Loucy (cell line): ENCODE data around the gene LRP1-AS.

ENCODE experiments used
- H2AFZ ChIP-seq: fragments of 200-600 bp; sonication (generic); 2 replicates; pipeline ENCODE4 v1.6.0; 2016; ENCODE audit warnings: antibody characterized with exemption, mild to moderate bottlenecking, low read length, moderate library complexity
- H3F3A ChIP-seq: fragments of 200-600 bp; 2 replicates; pipeline ENCODE4 v1.6.0; 2016; ENCODE audit warnings: antibody characterized with exemption, low read depth, mild to moderate bottlenecking
- H3K27me3 ChIP-seq: fragments of 200-600 bp; sonication (generic); 2 replicates; pipeline ENCODE4 v1.6.1; 2014; ENCODE audit warnings: low read length, mild to moderate bottlenecking; ENCODE audit not compliant: insufficient read depth, poor library complexity, severe bottlenecking
- H3K36me3 ChIP-seq: fragments of 200-600 bp; sonication (generic); 2 replicates; pipeline ENCODE4 v1.6.1; 2016; ENCODE audit warnings: low read length; ENCODE audit not compliant: insufficient read depth
- H3K4me1 ChIP-seq: fragments of 200-600 bp; sonication (generic); 2 replicates; pipeline ENCODE4 v1.5.1; 2014; ENCODE audit warnings: low read length, mild to moderate bottlenecking; ENCODE audit not compliant: insufficient read depth, poor library complexity, severe bottlenecking
- H3K4me2 ChIP-seq: fragments of 200-600 bp; sonication (generic); 2 replicates; pipeline ENCODE4 v1.6.0; 2014; ENCODE audit warnings: antibody characterized with exemption, low read length, low read depth, mild to moderate bottlenecking; ENCODE audit not compliant: poor library complexity, severe bottlenecking
- H3K4me3 ChIP-seq: fragments of 200-600 bp; sonication (generic); 2 replicates; pipeline ENCODE4 v1.5.1; 2014; ENCODE audit warnings: low read length, mild to moderate bottlenecking, mixed read lengths; ENCODE audit not compliant: poor library complexity, severe bottlenecking
- H3K79me2 ChIP-seq: fragments of 200-600 bp; sonication (generic); 2 replicates; pipeline ENCODE4 v1.6.1; 2014; ENCODE audit warnings: low read length; ENCODE audit not compliant: insufficient read depth
- H3K9ac ChIP-seq: fragments of 200-600 bp; sonication (generic); 2 replicates; pipeline ENCODE4 v1.6.0; 2014; ENCODE audit warnings: mild to moderate bottlenecking, low read depth, low read length, moderate library complexity; ENCODE audit not compliant: poor library complexity, severe bottlenecking
- H3K9me2 ChIP-seq: fragments of 200-600 bp; sonication (generic); replicated peaks from 2 replicates; pipeline ENCODE4 v1.6.1; 2016; ENCODE audit warnings: low read depth, low read length, mixed read lengths
- H3K9me3 ChIP-seq: fragments of 200-600 bp; sonication (generic); 2 replicates; pipeline ENCODE4 v1.6.1; 2014; ENCODE audit warnings: mild to moderate bottlenecking, antibody characterized with exemption, low read length, low read depth; ENCODE audit not compliant: insufficient read depth
- H4K20me1 ChIP-seq: fragments of 200-600 bp; sonication (generic); 2 replicates; pipeline ENCODE4 v1.6.0; 2014; ENCODE audit warnings: antibody characterized with exemption, low read length, mild to moderate bottlenecking; ENCODE audit not compliant: insufficient read depth, poor library complexity, severe bottlenecking
- CTCF ChIP-seq: fragments of 200-600 bp; sonication (generic); conservative IDR thresholded peaks from 2 replicates; pipeline ENCODE4 v1.5.1; 2014; ENCODE audit warnings: mild to moderate bottlenecking, antibody characterized with exemption, low read length
- EZH2phosphoT487 ChIP-seq: fragments of 200-600 bp; IDR thresholded peaks from 2 replicates; pipeline ENCODE4 v1.6.1; 2018; ENCODE audit warnings: antibody characterized with exemption, mild to moderate bottlenecking, moderate library complexity, borderline replicate concordance

The LRP1-AS gene

GRCh38 chr12:57156701-57157403 is 9.4 kb upstream of the LRP1-AS start:
- H3F3A ChIP-seq = no peaks in the 10 kb centered on the region
- H3K36me3 ChIP-seq = no peaks in the 10 kb centered on the region
- H3K27me3 ChIP-seq = no peaks in the 10 kb centered on the region
- no peak for TF ChIP-seq EZH2phosphoT487
- TF ChIP-seq CTCF = no peak
- H3K9me2 ChIP-seq = no peaks in the 10 kb centered on the region
- H3K9ac ChIP-seq = no peak overlapping the region
- H3K9me3 ChIP-seq = no peaks in the 10 kb centered on the region
- no peak overlapping the region for H3K4me2 ChIP-seq
- H3K79me2 ChIP-seq = no peaks in the 10 kb centered on the region
- H4K20me1 ChIP-seq = no peaks in the 10 kb centered on the region
- no peak overlapping the region for H3K4me3 ChIP-seq
- no peak overlapping the region for H2AFZ ChIP-seq
- H3K4me1 ChIP-seq = peaks cover 16% of the 10 kb centered on the region

- Histone ChIP-seq H2AFZ (no peak overlapping the region; the same call in 1 of the 2 replicates), H3K4me3 (no peak overlapping the region), H3F3A (no peaks in the 10 kb centered on the region), H3K9me3 (no peaks in the 10 kb centered on the region), H3K9ac (no peak overlapping the region), H3K4me2 (no peak overlapping the region), H3K36me3 (no peaks in the 10 kb centered on the region), H3K9me2 (no peaks in the 10 kb centered on the region), H3K27me3 (no peaks in the 10 kb centered on the region), H4K20me1 (no peaks in the 10 kb centered on the region), H3K79me2 (no peaks in the 10 kb centered on the region), H3K4me1 (peaks cover 16% of the 10 kb centered on the region)
- TF ChIP-seq EZH2phosphoT487 = no peak
- no peak for TF ChIP-seq CTCF
Measured at GRCh38 chr12:57154804-57155434, 7.5 kb upstream of the LRP1-AS start.

- Histone ChIP-seq H3K4me2 (no peak overlapping the region), H4K20me1 (no peaks in the 10 kb centered on the region), H3K9ac (no peak overlapping the region), H3F3A (no peaks in the 10 kb centered on the region), H3K36me3 (no peaks in the 10 kb centered on the region), H3K4me3 (no peak overlapping the region), H2AFZ (no peak overlapping the region), H3K27me3 (no peaks in the 10 kb centered on the region), H3K79me2 (no peaks in the 10 kb centered on the region), H3K9me3 (no peaks in the 10 kb centered on the region), H3K9me2 (no peaks in the 10 kb centered on the region), H3K4me1 (peaks cover 15% of the 10 kb centered on the region)
- no peak for TF ChIP-seq CTCF
- no peak for TF ChIP-seq EZH2phosphoT487
Measured at GRCh38 chr12:57154076-57154475, 6.7 kb upstream of the LRP1-AS start.
